NCI-H2196 treated with DMSO at 0.1 percent for 48 hours (cell line): Measurements from ENCODE around the gene PREX1.
"Not testable (repeated sequence)": the region's sequence is repeated elsewhere in the genome, so short reads cannot be mapped to it uniquely, and the experiment has no call there.

Experiments
- DNase-seq: peaks from one replicate; lab custom pipeline; 2025; ENCODE audit not compliant: unreplicated experiment; lab: John Stamatoyannopoulos, UW

The PREX1 gene

GRCh38 chr20:48827855-48828733 is at the start of gene PREX1:
PREX1 (minus strand) TSS chr20:48827999; CDS start chr20:48827860, 139 bp downstream.
- DNase-seq: peak; percentile 58

GRCh38 chr20:48877304-48877703 is 49.5 kb upstream of the PREX1 start:
- no peak for DNase-seq

- DNase-seq: no peak
Measured at GRCh38 chr20:48875914-48876240, 48.1 kb upstream of the PREX1 start.

- no peak for DNase-seq
Measured at GRCh38 chr20:48875233-48875913, 47.6 kb upstream of the PREX1 start.

GRCh38 chr20:48869442-48869841 is 41.6 kb upstream of the PREX1 start:
- not testable (repeated sequence) for DNase-seq

- DNase-seq: no peak
Measured at GRCh38 chr20:48866936-48867335, 39.1 kb upstream of the PREX1 start.

GRCh38 chr20:48864738-48865318 is 37.0 kb upstream of the PREX1 start:
- no peak for DNase-seq

- DNase-seq: no peak
Measured at GRCh38 chr20:48864254-48864653, 36.5 kb upstream of the PREX1 start.

GRCh38 chr20:48862279-48862678 is 34.5 kb upstream of the PREX1 start:
- DNase-seq: no peak

GRCh38 chr20:48861444-48861843 is 33.6 kb upstream of the PREX1 start:
- DNase-seq: no peak

- DNase-seq: no peak
Measured at GRCh38 chr20:48858075-48858790, 30.4 kb upstream of the PREX1 start.

- DNase-seq: no peak
Measured at GRCh38 chr20:48856130-48856529, 28.3 kb upstream of the PREX1 start.

GRCh38 chr20:48855046-48855445 is 27.2 kb upstream of the PREX1 start:
- DNase-seq: no peak

GRCh38 chr20:48852609-48853008 is 24.8 kb upstream of the PREX1 start:
- DNase-seq: no peak

GRCh38 chr20:48851579-48851978 is 23.8 kb upstream of the PREX1 start:
- no peak for DNase-seq

GRCh38 chr20:48850977-48851299 is 23.1 kb upstream of the PREX1 start:
- DNase-seq: no peak

GRCh38 chr20:48850257-48850976 is 22.6 kb upstream of the PREX1 start:
- DNase-seq: no peak

GRCh38 chr20:48849779-48850178 is 22.0 kb upstream of the PREX1 start:
- no peak for DNase-seq

GRCh38 chr20:48849299-48849698 is 21.5 kb upstream of the PREX1 start:
- no peak for DNase-seq

- DNase-seq: no peak
Measured at GRCh38 chr20:48847498-48848205, 19.9 kb upstream of the PREX1 start.
